ENCODE data around the gene KIF2C. TPM values are rescaled to one million over a fixed set of nuclear protein-coding genes. Genes with fewer than 3 reads are reported as not detected.

KIF2C gene
- total RNA-seq, 1 donor from 2014 or later = 0.93 TPM

- no peak for ATAC-seq
- TF ChIP-seq, protein P1, sequence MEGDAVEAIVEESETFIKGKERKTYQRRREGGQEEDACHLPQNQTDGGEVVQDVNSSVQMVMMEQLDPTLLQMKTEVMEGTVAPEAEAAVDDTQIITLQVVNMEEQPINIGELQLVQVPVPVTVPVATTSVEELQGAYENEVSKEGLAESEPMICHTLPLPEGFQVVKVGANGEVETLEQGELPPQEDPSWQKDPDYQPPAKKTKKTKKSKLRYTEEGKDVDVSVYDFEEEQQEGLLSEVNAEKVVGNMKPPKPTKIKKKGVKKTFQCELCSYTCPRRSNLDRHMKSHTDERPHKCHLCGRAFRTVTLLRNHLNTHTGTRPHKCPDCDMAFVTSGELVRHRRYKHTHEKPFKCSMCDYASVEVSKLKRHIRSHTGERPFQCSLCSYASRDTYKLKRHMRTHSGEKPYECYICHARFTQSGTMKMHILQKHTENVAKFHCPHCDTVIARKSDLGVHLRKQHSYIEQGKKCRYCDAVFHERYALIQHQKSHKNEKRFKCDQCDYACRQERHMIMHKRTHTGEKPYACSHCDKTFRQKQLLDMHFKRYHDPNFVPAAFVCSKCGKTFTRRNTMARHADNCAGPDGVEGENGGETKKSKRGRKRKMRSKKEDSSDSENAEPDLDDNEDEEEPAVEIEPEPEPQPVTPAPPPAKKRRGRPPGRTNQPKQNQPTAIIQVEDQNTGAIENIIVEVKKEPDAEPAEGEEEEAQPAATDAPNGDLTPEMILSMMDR (IDR thresholded peaks at IDR 0.05) = no peak
- DNase-seq = no peak
- Histone ChIP-seq H3K4me3 (no peak overlapping the region), H3K27me3 (no peaks in the 10 kb centered on the region), H3K36me3 (no peaks in the 10 kb centered on the region), H3K9me3 (no peaks in the 10 kb centered on the region), H3K27ac (no peak overlapping the region), H3K4me1 (no peaks in the 10 kb centered on the region)
- intact Hi-C loops (cut with DNase I) = no loop called here
Observed at GRCh38 chr1:44705470-44705869, 34.2 kb upstream of the KIF2C start.

- ATAC-seq (no peak), DNase-seq (no peak)
- intact Hi-C loops (cut with DNase I) = no loop called here
- Histone ChIP-seq H3K4me1 (no peaks in the 10 kb centered on the region), H3K27me3 (no peaks in the 10 kb centered on the region), H3K27ac (no peak overlapping the region), H3K4me3 (no peak overlapping the region), H3K36me3 (no peaks in the 10 kb centered on the region), H3K9me3 (no peaks in the 10 kb centered on the region)
- TF ChIP-seq, protein P1 (IDR thresholded peaks at IDR 0.05) = no peak
Observed at GRCh38 chr1:44705938-44706337, 33.7 kb upstream of the KIF2C start.

DNA sequence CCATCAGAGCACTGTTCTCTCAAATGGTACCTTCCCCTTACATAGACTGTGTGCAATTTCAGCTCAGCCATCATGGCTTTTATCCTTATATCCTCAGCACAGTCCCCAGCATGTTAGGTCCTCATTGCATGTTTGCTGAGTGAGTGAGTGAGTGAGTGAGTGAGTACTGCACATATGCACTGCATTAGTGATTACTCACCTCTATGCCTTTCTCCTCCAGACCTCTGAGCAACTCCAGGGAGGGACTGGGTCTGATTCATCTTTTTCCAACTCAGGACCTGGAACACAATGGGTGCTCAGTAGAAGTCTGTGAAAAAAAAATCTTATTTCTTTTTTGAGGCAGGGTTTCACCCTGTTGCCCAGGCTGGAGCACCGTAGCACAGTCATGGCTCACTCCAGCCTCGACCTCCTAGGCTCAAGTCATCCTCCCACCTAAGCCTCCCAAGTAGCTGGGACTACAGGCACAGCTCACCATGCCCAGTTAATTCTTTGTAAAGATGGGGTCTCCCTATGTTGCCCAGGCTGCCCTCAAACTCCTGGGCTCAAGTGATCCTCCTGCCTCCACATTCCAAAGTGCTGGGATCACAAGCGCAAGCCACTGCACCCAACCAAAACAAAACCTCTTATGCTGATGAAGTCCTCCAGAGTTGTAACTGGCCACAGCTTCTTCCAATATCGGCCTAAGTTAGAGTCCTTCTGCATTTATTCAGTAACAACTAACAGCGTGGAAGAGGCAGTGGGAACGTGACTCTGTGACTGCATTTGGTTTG is 32.3 kb upstream of the KIF2C start:
- no peaks in the 10 kb centered on the region for H3K9me3 ChIP-seq
- ATAC-seq = no peak
- H3K4me3 ChIP-seq = no peak overlapping the region
- H3K4me1 ChIP-seq = no peaks in the 10 kb centered on the region
- TF ChIP-seq, protein P1 (IDR thresholded peaks at IDR 0.05) = no peak
- DNase-seq = no peak
- intact Hi-C loops (cut with DNase I) = no loop called here
- no peaks in the 10 kb centered on the region for H3K36me3 ChIP-seq
- H3K27me3 ChIP-seq = no peaks in the 10 kb centered on the region
- H3K27ac ChIP-seq = no peak overlapping the region

DNA sequence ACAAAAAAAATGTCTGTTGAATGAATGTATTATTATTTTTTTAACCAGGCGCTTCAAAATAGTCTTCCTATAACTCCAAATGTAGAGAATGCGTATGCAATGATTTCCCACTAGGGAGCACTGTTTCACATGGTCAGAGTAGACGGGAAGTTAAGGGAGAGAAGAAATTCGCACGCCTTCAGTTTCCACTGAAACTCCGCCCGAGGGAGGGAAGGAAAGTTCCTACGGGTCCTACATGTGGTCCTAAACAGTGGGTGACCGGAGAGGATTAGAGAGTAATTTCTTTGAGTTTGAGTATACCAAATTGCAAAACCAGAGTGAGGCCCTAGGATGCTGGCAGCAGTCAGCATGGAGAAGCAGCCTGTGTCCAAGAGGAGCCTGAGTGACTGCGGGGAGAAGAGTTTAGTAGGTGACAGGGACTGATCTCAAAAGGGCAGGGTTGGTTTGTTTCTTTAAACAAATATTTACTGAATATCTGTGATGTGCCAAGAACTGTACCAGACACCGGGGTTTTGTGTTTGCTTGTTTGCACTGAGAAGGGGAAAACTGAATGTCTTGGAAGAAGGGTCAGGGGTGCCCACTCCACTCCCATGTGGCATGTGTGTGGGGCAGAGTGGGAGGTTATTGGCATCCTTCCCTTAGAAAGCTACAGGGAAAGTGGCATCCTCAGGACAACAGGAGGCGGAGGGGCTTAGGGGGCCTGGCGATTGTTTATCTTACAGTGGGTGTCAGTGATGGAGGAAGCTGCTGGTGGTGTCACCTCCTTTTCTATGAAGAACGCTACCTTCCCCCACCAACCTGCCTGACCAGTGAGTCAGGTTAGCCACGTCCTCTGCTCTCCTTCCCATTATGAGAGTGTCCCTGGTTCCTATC is 31.4 kb upstream of the KIF2C start:
- H3K36me3 ChIP-seq = no peaks in the 10 kb centered on the region
- ATAC-seq (peak; percentile 93), DNase-seq (no peak)
- no peak overlapping the region for H3K27ac ChIP-seq
- TF ChIP-seq, protein P1 (IDR thresholded peaks at IDR 0.05) = peak; percentile 74
- H3K27me3 ChIP-seq = no peaks in the 10 kb centered on the region
- no peaks in the 10 kb centered on the region for H3K4me1 ChIP-seq
- H3K9me3 ChIP-seq = no peaks in the 10 kb centered on the region
- H3K4me3 ChIP-seq = peak overlapping the region; percentile 11
- intact Hi-C loops (cut with DNase I) = no loop called here

DNA sequence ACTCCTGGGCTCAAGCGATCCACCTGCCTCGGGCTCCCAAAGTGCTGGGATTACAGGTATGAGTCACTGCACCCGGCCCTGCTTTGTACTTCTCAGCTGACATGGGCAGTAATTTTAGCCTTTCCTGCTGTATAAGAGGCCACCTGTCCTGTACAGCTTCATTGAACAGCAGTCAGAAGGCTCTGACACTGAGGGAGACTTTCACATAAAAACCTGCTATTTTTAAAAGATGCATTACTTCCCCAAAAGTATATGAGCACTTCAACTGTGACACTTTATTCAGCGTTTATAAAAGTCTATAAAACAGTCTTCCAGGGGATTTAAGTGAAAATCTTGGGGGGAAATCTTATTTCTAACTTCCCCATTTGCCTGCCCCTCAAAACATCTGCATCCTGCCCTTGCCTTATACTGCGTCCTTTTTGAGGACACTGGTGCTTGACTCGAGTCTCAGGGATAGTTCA is 26.3 kb upstream of the KIF2C start:
- no peaks in the 10 kb centered on the region for H3K36me3 ChIP-seq
- H3K27ac ChIP-seq = no peak overlapping the region
- no peak overlapping the region for H3K4me3 ChIP-seq
- no peak for ATAC-seq
- no peak for DNase-seq
- TF ChIP-seq, protein P1 (IDR thresholded peaks at IDR 0.05) = no peak
- intact Hi-C loops (cut with DNase I) = no loop called here
- H3K27me3 ChIP-seq = no peaks in the 10 kb centered on the region
- H3K4me1 ChIP-seq = peaks cover 9% of the 10 kb centered on the region
- no peaks in the 10 kb centered on the region for H3K9me3 ChIP-seq
